Measurements from ENCODE around the gene SUMF2. TPM values are rescaled to one million over a fixed set of nuclear protein-coding genes. Genes with fewer than 3 reads are reported as not detected.

The SUMF2 gene
- total and polyA plus RNA-seq, 2 of the 13 experiments (the other 11 are each of a cell fraction or from before 2014, with no cell fraction given) = 48.9 to 54.4 TPM

DNA sequence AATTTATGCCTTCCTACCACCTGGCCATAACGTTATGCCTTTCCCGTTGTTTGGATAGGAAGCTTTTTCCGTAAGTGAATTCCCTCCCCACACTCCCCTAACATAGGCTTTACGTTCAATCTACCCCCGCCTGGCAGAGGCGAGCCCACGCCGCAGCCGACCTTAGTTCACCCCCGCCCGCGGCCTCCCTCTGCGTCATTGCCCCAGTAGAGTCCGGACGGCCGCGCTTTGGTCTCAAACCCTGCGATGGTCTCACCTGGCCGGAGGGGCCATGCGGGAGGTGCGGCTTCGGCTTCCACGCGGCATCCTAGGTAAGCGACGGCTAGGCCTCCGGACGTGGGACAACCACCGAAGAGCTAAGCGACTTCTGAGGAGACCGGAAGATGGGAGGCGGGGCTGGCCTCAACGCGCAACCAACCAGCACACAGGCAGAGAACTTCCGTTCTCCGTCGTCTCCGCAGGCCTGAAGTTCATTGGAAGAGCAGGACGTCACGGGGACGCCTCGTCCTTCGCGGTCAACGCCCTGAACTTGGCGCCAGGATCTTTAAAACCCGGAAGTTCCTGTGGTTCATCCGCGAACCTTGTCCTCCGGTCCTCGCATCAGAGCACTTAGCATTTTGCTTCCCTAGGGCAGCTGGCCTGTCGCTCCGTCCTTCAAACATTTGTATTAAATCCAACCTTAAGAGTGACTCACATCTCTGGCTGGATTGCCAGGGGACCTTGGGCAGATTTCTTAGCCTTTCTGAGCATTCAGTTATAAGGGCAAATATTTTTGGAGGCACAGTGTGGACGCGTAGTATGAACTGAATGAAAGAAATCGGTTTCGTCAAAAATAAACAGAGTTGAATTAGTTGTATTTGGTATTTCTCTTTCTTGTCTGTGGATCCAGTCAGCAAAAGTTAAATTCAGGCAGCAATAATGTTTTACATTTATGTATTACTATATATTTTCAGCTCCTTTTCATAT is 42.3 kb downstream of the SUMF2 start, which contains the start of gene CHCHD2 (continued):
- no peak for TF ChIP-seq MBD4 (IDR thresholded peaks at IDR 0.05; ENCODE audit: borderline replicate concordance, low read length)
- 0 out of 2 replicates have a peak, but pooled peaks have one; percentile 46 for TF ChIP-seq ZNF83 (CRISPR knock-in tag; IDR thresholded peaks at IDR 0.05; ENCODE audit: borderline replicate concordance)
- TF ChIP-seq CC2D1A (CRISPR knock-in tag; IDR thresholded peaks at IDR 0.05) = 0 out of 2 replicates have a peak, but pooled peaks have one; percentile 34
- no peak for TF ChIP-seq SRSF4 (IDR thresholded peaks at IDR 0.05; ENCODE audit: low read depth, low read length, poor library complexity, severe bottlenecking)
- TF ChIP-seq, protein P1, sequence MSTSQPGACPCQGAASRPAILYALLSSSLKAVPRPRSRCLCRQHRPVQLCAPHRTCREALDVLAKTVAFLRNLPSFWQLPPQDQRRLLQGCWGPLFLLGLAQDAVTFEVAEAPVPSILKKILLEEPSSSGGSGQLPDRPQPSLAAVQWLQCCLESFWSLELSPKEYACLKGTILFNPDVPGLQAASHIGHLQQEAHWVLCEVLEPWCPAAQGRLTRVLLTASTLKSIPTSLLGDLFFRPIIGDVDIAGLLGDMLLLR (CRISPR knock-in tag; IDR thresholded peaks at IDR 0.05) = peak; percentile 84; the same call in 1 of the 2 replicates
- no peak for TF ChIP-seq U2AF2 (IDR thresholded peaks at IDR 0.05; ENCODE audit: low read depth, low read length)
- TF ChIP-seq, protein P2, sequence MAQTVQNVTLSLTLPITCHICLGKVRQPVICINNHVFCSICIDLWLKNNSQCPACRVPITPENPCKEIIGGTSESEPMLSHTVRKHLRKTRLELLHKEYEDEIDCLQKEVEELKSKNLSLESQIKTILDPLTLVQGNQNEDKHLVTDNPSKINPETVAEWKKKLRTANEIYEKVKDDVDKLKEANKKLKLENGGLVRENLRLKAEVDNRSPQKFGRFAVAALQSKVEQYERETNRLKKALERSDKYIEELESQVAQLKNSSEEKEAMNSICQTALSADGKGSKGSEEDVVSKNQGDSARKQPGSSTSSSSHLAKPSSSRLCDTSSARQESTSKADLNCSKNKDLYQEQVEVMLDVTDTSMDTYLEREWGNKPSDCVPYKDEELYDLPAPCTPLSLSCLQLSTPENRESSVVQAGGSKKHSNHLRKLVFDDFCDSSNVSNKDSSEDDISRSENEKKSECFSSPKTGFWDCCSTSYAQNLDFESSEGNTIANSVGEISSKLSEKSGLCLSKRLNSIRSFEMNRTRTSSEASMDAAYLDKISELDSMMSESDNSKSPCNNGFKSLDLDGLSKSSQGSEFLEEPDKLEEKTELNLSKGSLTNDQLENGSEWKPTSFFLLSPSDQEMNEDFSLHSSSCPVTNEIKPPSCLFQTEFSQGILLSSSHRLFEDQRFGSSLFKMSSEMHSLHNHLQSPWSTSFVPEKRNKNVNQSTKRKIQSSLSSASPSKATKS (CRISPR knock-in tag; IDR thresholded peaks at IDR 0.05) = no peak
- TF ChIP-seq PHF5A (CRISPR knock-in tag; IDR thresholded peaks at IDR 0.05; ENCODE audit: low read depth, unreplicated experiment) = no peak
- no peak for TF ChIP-seq ETV6 (CRISPR knock-in tag; conservative IDR thresholded peaks at IDR 0.05)
- TF ChIP-seq ZBTB39 (CRISPR knock-in tag; IDR thresholded peaks at IDR 0.05) = no peak
- peak; percentile 64 for TF ChIP-seq POLR2G (IDR thresholded peaks at IDR 0.05; ENCODE audit: low read depth, low read length)
- peak; percentile 82; the same call in 1 of the 2 replicates for TF ChIP-seq BRD4 (CRISPR knock-in tag; IDR thresholded peaks at IDR 0.05)
- TF ChIP-seq, protein P3, sequence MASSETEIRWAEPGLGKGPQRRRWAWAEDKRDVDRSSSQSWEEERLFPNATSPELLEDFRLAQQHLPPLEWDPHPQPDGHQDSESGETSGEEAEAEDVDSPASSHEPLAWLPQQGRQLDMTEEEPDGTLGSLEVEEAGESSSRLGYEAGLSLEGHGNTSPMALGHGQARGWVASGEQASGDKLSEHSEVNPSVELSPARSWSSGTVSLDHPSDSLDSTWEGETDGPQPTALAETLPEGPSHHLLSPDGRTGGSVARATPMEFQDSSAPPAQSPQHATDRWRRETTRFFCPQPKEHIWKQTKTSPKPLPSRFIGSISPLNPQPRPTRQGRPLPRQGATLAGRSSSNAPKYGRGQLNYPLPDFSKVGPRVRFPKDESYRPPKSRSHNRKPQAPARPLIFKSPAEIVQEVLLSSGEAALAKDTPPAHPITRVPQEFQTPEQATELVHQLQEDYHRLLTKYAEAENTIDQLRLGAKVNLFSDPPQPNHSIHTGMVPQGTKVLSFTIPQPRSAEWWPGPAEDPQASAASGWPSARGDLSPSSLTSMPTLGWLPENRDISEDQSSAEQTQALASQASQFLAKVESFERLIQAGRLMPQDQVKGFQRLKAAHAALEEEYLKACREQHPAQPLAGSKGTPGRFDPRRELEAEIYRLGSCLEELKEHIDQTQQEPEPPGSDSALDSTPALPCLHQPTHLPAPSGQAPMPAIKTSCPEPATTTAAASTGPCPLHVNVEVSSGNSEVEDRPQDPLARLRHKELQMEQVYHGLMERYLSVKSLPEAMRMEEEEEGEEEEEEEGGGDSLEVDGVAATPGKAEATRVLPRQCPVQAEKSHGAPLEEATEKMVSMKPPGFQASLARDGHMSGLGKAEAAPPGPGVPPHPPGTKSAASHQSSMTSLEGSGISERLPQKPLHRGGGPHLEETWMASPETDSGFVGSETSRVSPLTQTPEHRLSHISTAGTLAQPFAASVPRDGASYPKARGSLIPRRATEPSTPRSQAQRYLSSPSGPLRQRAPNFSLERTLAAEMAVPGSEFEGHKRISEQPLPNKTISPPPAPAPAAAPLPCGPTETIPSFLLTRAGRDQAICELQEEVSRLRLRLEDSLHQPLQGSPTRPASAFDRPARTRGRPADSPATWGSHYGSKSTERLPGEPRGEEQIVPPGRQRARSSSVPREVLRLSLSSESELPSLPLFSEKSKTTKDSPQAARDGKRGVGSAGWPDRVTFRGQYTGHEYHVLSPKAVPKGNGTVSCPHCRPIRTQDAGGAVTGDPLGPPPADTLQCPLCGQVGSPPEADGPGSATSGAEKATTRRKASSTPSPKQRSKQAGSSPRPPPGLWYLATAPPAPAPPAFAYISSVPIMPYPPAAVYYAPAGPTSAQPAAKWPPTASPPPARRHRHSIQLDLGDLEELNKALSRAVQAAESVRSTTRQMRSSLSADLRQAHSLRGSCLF (CRISPR knock-in tag; IDR thresholded peaks at IDR 0.05; ENCODE audit: borderline replicate concordance) = no peak
- TF ChIP-seq USF2 (IDR thresholded peaks at IDR 0.05; ENCODE audit: low read depth, low read length) = peak; percentile 57; the same call in 1 of the 2 replicates
- peak; percentile 71 for TF ChIP-seq USF2 (CRISPR knock-in tag; IDR thresholded peaks at IDR 0.05; ENCODE audit: borderline replicate concordance)

Data from HepG2 (cell line).